Glutamatergic neuron (in vitro differentiated cells): ENCODE measurements around the gene SLC22A13. TPM values are rescaled to one million over a fixed set of nuclear protein-coding genes. Genes with fewer than 3 reads are reported as not detected.
"Not testable (repeated sequence)": the region's sequence is repeated elsewhere in the genome, so short reads cannot be mapped to it uniquely, and the experiment has no call there.

Experiments used
- DNase-seq: peaks from one replicate; pipeline ENCODE4 v3.0.0; 2022
- H3K27ac Mint-ChIP-seq: one replicate; pipeline ENCODE4 v1.8.0; 2020; ENCODE audit warnings: mild to moderate bottlenecking, mixed read lengths, inconsistent platforms; ENCODE audit not compliant: unreplicated experiment
- H3K27me3 Mint-ChIP-seq: one replicate; pipeline ENCODE4 v1.8.0; 2020; ENCODE audit warnings: mild to moderate bottlenecking, moderate library complexity, mixed read lengths, inconsistent platforms; ENCODE audit not compliant: unreplicated experiment
- H3K36me3 Mint-ChIP-seq: one replicate; pipeline ENCODE4 v1.8.0; 2020; ENCODE audit warnings: mild to moderate bottlenecking, mixed read lengths, inconsistent platforms; ENCODE audit not compliant: unreplicated experiment
- H3K4me1 Mint-ChIP-seq: one replicate; pipeline ENCODE4 v1.8.0; 2020; ENCODE audit warnings: mild to moderate bottlenecking, low read depth, mixed read lengths, inconsistent platforms; ENCODE audit not compliant: unreplicated experiment
- H3K4me3 Mint-ChIP-seq: one replicate; pipeline ENCODE4 v1.8.0; 2020; ENCODE audit warnings: mild to moderate bottlenecking, mixed read lengths, inconsistent platforms; ENCODE audit not compliant: unreplicated experiment
- H3K9me3 Mint-ChIP-seq: one replicate; pipeline ENCODE4 v1.8.0; 2020; ENCODE audit warnings: mild to moderate bottlenecking, moderate library complexity, mixed read lengths, inconsistent platforms; ENCODE audit not compliant: unreplicated experiment
- CTCF ChIP-seq: fragments of 200-600 bp; sonication (generic); IDR thresholded peaks from one replicate; pipeline ENCODE4 v1.5.0; 2021; ENCODE audit not compliant: partially characterized antibody, unreplicated experiment
- total RNA-seq: library from RNA; stranded (reverse); fragmentation: NEBNext Ultra II Directional; extraction: Animal tissue kit (Norgen Biotek cat#: 25700); gene quantifications from one replicate; pipeline ENCODE4 v1.2.1, GENCODE V29; 2021; ENCODE audit not compliant: unreplicated experiment

SLC22A13 gene
- total RNA-seq, 1 donor from 2014 or later = 1.5 TPM

- Mint-ChIP-seq H3K27ac (no peak overlapping the region), H3K4me1 (peaks cover 1% of the 10 kb centered on the region), H3K9me3 (peaks cover 6% of the 10 kb centered on the region), H3K36me3 (peaks cover 9% of the 10 kb centered on the region), H3K4me3 (no peak overlapping the region), H3K27me3 (peaks cover 1% of the 10 kb centered on the region)
- no peak for DNase-seq
- TF ChIP-seq CTCF = no peak
Measured at GRCh38 chr3:38278841-38279240, 13.2 kb downstream of the SLC22A13 start.

- H3K27me3 Mint-ChIP-seq = peaks cover 1% of the 10 kb centered on the region
- H3K4me3 Mint-ChIP-seq = no peak within 1 kb of the TSS
- no peak for DNase-seq
- H3K4me1 Mint-ChIP-seq = peaks cover 1% of the 10 kb centered on the region
- H3K27ac Mint-ChIP-seq = no peak within 1 kb of the TSS
- TF ChIP-seq CTCF = no peak
- peaks cover 4% of the 10 kb centered on the region for H3K36me3 Mint-ChIP-seq
- peaks cover 3% of the 10 kb centered on the region for H3K9me3 Mint-ChIP-seq
Measured at GRCh38 chr3:38281895-38282686, 16.5 kb downstream of the SLC22A13 start, which contains the start of gene SLC22A14. Gene SLC22A14 (plus strand): TSS chr3:38282294. CDS start chr3:38306027, 23,733 bp downstream.

- H3K4me3 Mint-ChIP-seq = no peak overlapping the region
- H3K4me1 Mint-ChIP-seq = no peaks in the 10 kb centered on the region
- no peak for DNase-seq
- peaks cover 2% of the 10 kb centered on the region for H3K9me3 Mint-ChIP-seq
- no peak for TF ChIP-seq CTCF
- H3K27me3 Mint-ChIP-seq = peaks cover 2% of the 10 kb centered on the region
- H3K36me3 Mint-ChIP-seq = no peaks in the 10 kb centered on the region
- no peak overlapping the region for H3K27ac Mint-ChIP-seq
Measured at GRCh38 chr3:38283810-38284755, 18.5 kb downstream of the SLC22A13 start.

- Mint-ChIP-seq H3K36me3 (no peaks in the 10 kb centered on the region), H3K27me3 (peaks cover 3% of the 10 kb centered on the region), H3K4me1 (no peaks in the 10 kb centered on the region), H3K4me3 (no peak overlapping the region), H3K27ac (no peak overlapping the region), H3K9me3 (peaks cover 2% of the 10 kb centered on the region)
- DNase-seq = no peak
- TF ChIP-seq CTCF = no peak
Measured at GRCh38 chr3:38284756-38285150, 19.1 kb downstream of the SLC22A13 start.

- not testable (repeated sequence) for H3K36me3 Mint-ChIP-seq, H3K9me3 Mint-ChIP-seq, H3K4me3 Mint-ChIP-seq, H3K4me1 Mint-ChIP-seq, DNase-seq, H3K27ac Mint-ChIP-seq, H3K27me3 Mint-ChIP-seq
Measured at GRCh38 chr3:38289286-38290217, 23.9 kb downstream of the SLC22A13 start.

- not testable (repeated sequence) for H3K27ac Mint-ChIP-seq, H3K4me1 Mint-ChIP-seq, H3K4me3 Mint-ChIP-seq, H3K9me3 Mint-ChIP-seq, DNase-seq, H3K36me3 Mint-ChIP-seq, H3K27me3 Mint-ChIP-seq
Measured at GRCh38 chr3:38297053-38297452, 31.4 kb downstream of the SLC22A13 start.
